Activated CD4-positive, alpha-beta T cell treated with anti-CD3 and anti-CD28 coated beads for 48 hours (primary cell): ENCODE data around the gene VIPR1.

Experiments used
- DNase-seq: peaks from one replicate; pipeline ENCODE4 v3.0.0-alpha.2; 2020

The VIPR1 gene

DNA sequence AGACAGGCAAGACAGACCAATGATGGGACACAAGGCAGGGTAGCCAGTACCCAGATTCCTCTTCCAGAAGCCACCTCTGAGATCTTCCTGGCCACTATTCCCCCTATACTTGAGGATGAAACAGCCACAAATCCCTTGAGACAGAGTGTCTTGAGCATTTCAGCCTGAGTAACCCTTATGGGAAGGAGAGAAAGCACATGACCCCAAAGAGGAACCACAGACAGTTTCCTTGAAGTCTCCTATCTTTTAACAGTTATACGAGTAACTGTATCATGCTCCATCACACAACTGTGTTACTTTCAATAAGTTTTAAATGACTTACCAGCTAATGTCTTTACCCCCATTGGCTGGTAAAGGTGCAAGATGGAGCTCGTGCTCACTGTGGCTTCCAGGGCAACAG, 9.3 kb downstream of the VIPR1 start:
- no peak for DNase-seq

DNA sequence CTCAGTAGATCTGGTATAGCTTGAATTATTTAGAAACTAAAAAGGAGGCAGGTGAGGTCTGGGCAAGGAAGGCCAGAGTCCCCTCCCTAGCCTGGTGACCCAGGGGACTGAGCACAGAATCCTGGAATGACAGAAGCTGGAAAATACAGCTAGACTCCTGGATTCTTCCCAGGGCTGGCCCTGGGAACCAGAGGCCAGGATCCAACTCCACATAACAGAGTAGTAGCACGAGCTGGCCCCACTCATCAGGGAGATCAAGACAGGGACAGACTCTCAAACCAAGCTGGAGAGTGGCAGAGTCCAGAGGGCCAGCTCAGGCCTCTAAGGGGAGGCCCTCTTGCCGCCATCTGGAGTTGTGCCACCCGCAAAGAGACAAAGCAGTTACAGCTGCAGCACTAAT, 10.7 kb downstream of the VIPR1 start:
- no peak for DNase-seq

DNA sequence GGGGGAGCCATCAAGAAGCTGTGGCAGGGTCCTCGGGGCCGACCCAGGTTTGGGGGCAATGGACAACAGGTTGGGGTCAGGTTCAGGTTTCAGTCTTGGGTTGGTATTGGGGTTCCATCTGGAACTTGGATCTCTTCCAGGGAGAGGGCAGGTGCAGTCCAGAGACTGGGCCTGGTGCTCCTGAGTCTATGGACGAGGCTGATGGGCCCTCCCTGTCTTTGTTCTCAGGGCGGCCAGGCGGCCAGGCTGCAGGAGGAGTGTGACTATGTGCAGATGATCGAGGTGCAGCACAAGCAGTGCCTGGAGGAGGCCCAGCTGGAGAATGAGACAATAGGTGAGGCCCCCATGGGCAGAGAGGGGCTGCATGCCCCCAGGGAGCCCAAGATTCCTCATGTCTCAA, 11.1 kb downstream of the VIPR1 start:
- no peak for DNase-seq

DNA sequence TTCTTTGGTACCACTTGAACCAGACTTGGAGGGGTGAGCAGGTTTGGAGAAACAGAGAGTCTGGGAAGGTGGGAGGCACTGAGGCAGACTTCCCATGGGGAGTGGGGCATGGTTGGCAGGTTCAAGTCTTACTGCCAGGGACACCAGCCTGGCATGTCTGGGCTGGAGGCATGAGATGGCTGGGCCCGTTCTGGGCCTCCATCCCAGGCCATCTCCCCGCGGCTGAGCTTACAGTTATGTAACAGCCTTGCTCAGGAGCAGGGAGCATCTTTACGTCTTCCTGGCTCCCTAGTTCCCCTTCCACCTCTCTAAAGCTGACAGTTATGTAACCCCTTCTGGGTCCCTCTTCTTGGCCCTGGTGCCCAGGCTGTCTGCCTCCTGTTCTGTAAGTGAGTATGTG, 12.4 kb downstream of the VIPR1 start:
- no peak for DNase-seq

DNA sequence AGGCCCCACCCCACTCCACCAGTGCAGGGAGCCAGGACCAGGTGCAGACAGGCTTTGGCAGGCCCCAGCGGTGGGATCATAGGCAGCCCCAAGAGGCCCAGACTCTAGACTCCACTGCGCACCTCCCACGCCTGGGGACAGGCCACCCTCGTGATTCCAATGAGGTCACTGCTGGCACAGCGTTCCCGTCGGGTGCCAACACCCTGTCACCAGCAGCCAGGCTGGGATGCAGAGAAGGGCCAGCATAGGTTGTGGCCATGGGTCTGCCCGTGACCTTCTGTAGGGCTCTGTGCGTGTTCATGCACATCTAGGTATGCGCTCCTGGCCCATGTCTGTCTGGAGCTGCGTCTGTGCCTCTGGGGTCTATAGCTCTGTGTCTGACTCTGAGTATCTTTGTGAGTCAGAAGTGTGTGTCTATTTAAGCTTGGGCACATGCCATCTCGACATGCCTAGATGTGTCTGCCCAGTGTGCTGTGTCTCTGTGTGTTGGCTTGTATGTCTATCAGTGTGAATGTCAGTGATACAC, 13.0 kb downstream of the VIPR1 start:
- no peak for DNase-seq

DNA sequence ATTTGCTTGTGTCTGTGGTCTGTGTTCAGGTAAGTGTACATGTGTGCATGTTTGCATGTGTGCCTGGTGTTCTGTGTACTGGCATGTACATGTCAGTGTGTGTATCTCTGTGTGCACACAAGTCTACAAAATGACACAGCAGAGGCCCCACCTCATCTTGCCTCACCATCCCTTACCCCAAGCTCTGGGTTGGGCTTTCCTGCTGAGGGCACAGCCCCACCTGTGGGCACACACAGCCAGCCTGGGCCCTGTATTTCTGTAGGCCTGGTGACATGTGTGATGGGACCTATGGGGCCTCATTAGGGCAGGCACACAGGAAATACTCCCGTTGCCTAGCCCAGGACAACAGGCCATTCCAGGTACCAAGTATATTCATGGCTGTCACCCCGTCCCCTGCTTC, 13.5 kb downstream of the VIPR1 start:
- no peak for DNase-seq

DNA sequence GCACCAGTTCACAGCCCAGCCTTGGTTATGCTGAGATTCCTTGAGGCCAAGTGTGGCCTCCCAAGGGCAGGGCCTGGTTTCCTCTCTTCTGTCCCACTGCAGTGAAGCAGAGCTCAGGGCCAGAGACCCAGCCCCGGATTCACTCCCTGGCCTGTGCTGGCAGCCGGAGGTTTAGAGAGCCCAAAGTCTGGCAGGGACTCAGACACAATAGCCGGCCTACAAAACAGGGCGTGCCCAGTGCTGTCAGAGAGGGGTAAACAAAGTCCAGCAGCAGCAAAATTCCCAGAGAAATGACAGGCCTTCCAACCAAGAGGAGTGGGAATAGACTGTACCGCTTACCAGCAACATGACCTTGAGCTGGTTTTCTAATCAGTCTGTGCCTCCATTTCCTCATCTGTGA, 14.0 kb downstream of the VIPR1 start:
- no peak for DNase-seq

DNA sequence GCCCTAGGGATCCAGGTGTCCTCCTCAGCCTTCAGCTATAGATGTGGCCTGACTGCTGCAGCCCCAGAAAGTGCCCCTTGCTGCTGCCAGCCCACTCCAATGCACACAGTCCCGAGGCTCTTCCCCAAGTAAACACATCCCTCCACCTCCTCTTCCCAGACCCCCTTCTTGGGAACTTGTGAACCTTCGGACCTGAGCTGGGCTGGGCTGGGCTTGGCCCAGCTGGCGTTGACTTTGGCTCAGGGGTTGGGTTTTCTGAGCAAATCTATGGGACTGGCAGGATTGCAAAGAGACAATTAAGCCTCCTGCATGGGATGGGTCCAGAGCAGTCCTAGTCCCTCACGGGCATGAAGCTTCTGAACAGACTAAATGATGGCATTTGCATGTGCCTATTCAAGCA, 14.7 kb downstream of the VIPR1 start:
- no peak for DNase-seq

DNA sequence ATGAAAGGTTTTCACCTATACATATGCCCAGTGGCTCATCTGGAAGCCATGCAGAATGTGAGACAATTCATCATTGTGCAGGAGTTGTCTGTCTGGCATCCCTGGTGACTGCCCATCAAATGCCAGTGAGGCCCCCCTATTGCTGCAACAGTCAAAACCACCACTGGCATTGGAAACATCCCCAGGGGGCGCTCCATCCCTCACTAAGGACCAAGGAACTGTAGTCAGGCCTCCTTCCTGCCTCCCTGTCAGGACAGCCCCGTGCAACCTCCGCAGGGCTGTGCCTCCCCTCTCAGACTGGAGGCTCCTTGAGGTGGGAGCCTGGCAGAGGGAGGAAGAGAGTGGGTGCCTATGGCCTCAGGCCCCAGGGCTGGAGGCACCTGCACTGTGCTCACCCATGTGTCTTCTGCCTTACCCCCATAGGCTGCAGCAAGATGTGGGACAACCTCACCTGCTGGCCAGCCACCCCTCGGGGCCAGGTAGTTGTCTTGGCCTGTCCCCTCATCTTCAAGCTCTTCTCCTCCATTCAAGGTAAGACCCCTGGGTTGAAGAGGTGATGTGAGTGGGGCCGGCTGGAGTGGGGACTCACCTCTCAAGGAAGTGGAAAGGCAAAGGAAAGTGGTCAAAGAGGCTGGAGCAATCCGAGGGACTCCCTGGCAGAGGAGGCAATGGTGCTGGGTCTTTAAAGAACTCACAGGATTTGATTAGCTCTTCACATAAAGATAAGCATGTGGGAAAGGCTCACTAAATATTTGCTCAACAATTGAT, 16.5 kb downstream of the VIPR1 start:
- peak; percentile 37 for DNase-seq

DNA sequence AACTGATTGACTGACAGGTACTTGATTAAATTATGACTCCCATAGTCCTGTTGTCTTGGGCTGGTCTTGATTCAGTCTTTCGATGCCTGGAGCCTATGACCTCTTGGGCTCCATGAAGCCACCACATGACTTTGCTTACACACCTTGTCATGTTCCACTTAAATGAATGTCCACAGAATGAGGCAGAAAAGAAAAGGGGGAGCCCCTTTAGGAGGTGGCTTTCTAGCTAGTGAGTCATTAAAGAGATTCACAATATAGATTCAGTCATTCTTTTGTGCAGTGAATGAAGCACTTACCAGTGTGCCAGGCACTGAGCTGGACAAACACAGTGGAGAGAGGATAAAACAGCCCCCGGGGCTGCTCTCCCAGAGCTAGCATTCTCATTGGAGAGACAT, 17.1 kb downstream of the VIPR1 start:
- DNase-seq = peak; percentile 37

DNA sequence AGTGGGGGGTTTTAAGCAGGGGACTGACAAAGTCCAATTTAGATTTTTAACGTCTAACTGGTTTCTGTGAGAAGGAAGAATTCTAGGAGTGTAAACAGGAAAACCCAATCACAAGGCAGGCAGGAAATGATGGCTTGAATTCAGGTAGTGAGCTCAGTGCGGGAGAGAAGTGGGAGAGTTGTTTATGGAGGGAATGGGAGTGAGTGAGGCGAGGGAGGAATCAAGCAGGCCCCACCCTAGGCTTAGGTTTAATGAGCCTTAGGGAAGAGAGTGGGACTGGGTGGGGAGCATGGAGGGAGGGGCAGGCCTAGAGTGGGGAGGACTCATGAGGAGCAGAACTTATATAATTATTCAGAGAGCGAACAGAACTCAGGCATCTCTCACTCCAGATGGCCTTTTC, 17.9 kb downstream of the VIPR1 start:
- DNase-seq = no peak

DNA sequence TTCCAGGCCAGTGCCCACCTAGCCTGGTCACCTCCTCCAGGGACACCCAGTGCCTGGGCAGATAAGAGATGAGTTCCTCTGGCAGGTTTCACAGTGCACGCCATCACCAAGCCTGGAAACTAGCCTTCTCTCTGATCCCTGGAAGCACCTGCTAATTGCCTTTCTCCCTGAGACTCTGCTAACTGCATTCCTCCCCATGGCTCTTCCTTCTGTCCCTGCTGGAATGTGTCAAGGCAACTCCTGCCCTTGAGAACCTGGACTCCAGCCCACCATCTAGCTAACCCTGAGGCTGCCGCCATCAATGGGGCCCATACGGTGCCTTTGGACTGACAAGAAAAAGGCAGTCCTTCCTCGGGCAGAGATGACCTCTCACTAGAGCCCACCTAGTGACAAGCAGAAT, 18.5 kb downstream of the VIPR1 start:
- DNase-seq = no peak

DNA sequence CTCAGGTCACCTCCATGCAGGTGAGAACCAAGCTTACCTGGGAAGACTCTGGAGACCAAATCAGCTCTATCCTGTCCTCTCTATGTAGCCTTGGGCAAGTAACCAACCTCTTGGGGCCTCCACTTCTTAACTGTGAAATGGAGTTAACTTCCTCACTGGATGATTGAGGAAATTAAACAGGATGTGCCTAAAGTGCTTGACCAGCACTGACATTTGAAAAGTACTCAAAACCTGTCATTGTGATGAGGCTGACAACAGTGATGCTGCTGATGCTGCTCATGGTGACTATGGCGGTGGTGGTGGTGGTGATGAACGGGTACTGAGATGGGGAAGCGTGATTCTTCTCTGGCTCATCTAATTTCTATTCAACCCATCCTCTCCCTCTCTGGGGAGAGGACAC, 22.3 kb downstream of the VIPR1 start:
- DNase-seq = no peak

DNA sequence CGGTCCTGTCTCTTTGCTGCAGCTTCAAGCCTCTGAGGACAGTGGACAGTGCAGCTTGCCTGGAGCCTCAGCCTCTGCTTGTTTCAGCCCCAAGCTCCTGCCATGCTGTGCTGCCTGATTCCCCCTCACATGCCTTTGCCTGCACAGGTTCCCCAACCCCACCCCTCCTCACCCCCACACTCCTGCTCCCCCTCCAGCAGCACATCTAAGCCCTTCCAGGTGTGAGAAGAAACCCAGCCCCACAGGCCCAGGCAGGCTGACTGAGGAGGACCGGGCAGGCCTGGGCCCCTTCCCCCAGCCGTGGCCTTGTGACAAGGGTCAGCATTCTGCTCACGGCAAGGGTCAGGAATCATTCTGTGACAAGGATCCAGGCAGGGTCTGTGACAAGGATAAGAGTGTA, 22.8 kb downstream of the VIPR1 start:
- no peak for DNase-seq

DNA sequence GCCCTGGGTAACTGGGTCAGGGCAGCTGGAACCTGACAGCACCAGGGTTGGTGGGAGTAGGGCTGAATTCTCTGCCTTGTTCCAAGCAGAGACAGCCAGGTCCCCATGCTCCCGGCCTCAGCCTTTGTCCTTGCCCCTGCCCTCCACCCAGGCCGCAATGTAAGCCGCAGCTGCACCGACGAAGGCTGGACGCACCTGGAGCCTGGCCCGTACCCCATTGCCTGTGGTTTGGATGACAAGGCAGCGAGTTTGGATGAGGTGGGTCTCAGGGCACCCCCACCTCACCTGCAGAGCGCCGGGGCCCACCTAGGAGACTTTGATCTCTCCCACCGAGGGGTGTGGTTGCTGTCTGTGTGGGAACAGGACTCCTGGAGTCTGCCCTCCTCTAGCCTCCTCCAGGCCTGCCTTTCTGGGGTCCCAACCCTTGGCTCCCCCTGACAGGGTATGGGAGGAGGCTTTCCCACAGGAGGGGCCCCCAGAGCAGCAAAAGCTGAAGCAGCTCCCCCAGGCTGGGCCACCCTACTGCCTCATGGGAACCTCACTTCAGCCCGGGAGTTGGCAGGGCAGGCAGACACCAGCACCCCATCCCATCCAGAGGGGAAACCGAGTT, 23.4 kb downstream of the VIPR1 start:
- DNase-seq = no peak

DNA sequence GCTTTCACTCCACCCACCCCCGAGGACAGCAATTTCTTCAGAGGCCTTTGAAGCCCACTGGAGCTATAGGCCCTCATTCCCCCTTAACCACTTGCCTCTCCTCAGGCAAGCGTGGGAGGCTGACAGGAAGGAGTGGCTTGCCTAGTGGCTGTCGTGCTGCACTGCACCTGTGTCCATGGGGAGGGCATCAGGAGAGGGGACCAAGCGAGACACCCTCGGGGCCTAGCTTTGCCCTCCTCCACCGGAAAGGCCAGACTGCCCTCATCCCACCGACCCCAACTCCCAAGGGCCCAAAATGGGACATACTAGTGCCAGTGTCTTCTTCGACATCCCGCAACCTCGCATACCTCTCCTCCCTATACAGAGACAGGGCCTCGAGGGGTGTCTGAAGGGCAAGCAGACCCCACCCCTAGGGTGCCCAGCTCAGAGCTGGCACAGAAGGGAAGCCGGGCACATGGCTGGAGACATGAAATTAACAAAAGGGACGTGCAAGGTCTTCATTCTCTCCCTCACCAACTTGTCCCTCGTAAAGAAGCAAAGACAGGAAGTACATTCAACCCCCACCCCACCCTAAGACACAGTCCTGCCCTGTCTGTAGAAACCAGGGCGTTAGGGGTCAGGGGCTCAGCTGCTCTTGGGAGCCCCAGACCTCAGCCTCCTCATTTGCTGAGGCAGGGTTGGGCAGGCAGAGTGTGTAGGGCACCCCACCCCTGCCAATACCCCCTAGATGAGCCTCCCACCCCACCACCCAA, 24.3 kb downstream of the VIPR1 start:
- DNase-seq = peak; percentile 70

DNA sequence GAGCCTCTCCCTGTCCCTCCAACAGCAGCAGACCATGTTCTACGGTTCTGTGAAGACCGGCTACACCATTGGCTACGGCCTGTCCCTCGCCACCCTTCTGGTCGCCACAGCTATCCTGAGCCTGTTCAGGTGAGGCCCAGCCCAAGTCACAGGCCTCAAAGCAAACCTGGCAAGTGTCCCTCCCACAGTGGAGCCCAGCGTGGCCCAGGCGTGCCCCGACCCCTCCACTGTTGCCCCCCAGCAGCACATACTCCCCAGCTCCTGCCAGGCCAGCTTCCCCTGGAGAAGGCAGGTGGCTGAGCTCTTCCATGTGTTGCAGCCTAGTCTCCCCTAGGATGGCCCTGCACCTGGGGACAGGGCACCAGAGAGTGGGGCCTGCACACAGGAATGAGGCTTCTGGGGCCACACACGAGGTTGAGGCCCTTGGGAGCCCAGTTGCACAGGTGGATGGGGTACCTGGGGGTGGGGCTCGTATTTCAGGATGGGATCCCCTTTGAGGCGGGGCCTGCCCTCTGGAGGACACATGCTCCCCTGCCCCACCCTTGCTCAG, 25.0 kb downstream of the VIPR1 start:
- no peak for DNase-seq

DNA sequence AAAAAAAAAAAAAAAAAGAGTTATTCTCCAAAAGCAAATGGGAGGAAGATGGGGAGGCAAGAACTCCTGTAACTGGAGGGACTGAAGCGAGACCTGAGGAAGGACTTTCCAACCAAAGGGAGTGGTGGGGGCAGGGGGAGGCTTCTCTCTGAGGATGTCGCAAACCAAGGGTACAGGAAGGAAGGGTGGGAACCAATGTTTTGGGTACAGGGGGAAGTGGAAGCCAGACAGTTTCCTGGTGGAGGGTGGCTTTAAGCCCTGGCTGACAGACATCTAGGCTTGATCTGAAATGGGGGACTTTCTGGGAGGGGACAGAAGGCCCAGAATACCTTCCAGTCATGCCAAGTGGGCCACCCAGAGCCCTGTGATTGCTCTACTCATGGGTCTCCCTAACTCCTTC, 27.0 kb downstream of the VIPR1 start:
- no peak for DNase-seq

DNA sequence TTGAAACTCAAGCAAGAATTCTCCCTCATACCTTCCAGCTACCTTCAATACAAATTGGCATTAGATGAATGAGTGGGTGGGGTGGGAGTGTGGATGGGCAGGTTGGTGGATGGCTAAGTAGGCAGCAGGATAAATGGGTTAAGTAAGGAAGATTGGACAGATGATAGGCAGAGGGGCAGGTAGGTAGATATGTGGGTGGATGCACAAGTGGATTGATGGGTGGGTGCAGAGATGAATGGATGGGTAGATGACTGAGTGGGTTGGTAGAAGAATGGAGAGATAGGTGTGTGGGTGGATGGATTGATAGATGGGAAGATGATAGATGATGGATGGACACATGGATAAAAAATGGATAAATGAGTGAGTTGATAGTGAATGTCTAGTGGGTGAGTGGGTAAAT, 27.6 kb downstream of the VIPR1 start:
- no peak for DNase-seq

DNA sequence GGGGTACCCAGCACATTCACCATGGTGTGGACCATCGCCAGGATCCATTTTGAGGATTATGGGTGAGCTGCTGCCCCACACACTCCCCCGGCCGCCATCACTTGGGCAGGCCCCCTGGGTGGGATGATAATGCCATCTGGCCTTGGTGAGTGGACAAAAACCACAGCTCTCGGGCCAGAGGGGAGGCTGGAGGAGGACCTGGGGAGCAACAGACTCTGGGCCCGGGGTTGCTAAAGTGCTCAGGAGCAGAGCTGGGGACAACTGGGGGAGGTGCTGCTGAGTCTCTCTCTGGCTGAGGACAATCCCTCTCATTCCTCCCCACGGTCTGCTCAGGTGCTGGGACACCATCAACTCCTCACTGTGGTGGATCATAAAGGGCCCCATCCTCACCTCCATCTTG, 29.0 kb downstream of the VIPR1 start:
- DNase-seq = no peak

DNA sequence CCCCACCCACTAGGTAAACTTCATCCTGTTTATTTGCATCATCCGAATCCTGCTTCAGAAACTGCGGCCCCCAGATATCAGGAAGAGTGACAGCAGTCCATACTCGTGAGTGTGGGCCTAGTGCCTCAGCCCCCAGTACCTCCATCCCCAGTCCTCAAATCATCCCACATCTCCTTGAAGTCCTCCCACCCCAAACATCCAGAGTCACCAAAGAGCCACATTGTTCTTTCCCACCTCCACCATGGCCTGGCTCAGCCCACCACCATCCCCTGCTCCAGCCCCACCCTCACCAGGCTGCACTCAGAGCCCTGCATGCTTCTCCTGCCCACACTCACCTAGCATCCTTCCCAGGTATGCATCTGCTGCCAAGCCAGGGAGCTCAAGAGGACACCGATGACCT, 29.8 kb downstream of the VIPR1 start:
- DNase-seq = no peak

DNA sequence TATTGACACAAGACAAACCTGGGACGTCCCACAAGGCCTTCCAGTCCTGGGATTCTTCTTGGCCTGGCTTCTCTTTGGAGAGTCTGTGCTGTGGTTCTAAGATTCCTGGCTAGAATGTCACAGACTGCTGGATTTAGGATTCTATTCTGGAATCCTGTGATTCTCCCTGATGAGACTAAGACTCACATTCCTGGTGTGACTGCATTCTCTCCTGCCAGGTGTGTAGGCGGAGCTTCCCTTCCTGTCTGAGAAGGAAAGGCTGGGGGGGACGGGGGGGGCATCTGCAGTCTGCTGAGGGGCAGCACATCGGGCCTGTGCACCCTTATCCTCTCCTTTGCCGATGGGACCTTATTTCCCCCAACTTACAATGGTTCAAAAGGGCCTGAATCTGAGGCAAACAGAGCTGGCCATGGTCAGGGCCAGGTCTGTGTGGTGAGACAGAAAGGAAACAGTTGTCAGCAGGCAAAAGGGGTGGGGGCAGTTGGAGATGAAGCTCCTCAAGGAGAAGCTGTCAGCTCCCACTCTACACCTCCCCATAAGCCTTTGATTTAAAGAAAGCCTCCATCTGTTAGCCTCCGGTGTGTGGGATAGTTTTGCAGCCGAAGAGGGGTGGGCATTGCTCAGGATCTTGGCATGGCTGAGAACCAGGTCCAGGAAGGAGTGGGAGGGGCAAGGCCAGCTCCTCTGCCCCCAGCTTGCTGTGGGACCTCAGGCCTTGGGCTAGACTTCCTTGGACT, 30.9 kb downstream of the VIPR1 start:
- no peak for DNase-seq
